AG09309 (cell line): ENCODE results near the gene KRTAP12-1.
"Not testable (repeated sequence)": the region's sequence is repeated elsewhere in the genome, so short reads cannot be mapped to it uniquely, and the experiment has no call there.

Source experiments
- DNase-seq: peaks from one replicate; pipeline ENCODE4 v3.0.0-alpha.2; 2010; ENCODE audit warnings: low read depth
- H3K4me3 ChIP-seq: 2 replicates; pipeline ENCODE4 v1.5.1; 2011; ENCODE audit warnings: mild to moderate bottlenecking, low read depth, low read length, moderate library complexity; ENCODE audit not compliant: control insufficient read depth
- CTCF ChIP-seq: IDR thresholded peaks from 2 replicates; pipeline ENCODE4 v1.5.1; 2011; ENCODE audit warnings: mild to moderate bottlenecking, low read depth, low read length, inconsistent platforms; ENCODE audit not compliant: insufficient read depth, control insufficient read depth; ENCODE audit errors: missing control alignments

KRTAP12-1 gene

GRCh38 chr21:44644878-44645277 is 37.1 kb downstream of the KRTAP12-1 start:
- no peak overlapping the region for H3K4me3 ChIP-seq
- no peak for DNase-seq

GRCh38 chr21:44643741-44644310 is 38.1 kb downstream of the KRTAP12-1 start:
- H3K4me3 ChIP-seq: no peak overlapping the region
- DNase-seq: no peak
- TF ChIP-seq CTCF: no peak

More at GRCh38 chr21:44644878-44645277, 37.1 kb downstream of the KRTAP12-1 start:
- TF ChIP-seq CTCF: no peak

- no peak for DNase-seq
- no peak for TF ChIP-seq CTCF
Observed at GRCh38 chr21:44640761-44641160, 41.2 kb downstream of the KRTAP12-1 start.

GRCh38 chr21:44639331-44639655 is 42.7 kb downstream of the KRTAP12-1 start:
- no peak overlapping the region for H3K4me3 ChIP-seq
- no peak for TF ChIP-seq CTCF
- DNase-seq: no peak

More at GRCh38 chr21:44640761-44641160, 41.2 kb downstream of the KRTAP12-1 start:
- H3K4me3 ChIP-seq: no peak overlapping the region

GRCh38 chr21:44638506-44639330 is 43.2 kb downstream of the KRTAP12-1 start:
- DNase-seq, H3K4me3 ChIP-seq: not testable (repeated sequence)

- not testable (repeated sequence) for H3K4me3 ChIP-seq, DNase-seq
Observed at GRCh38 chr21:44637851-44638348, 44.1 kb downstream of the KRTAP12-1 start.

GRCh38 chr21:44637018-44637850 is 44.7 kb downstream of the KRTAP12-1 start, which contains the start of gene KRTAP10-10:
Gene KRTAP10-10 (plus strand): TSS chr21:44637356. CDS start chr21:44637418, 62 bp downstream.
- no peak within 1 kb of the TSS for H3K4me3 ChIP-seq
- no peak for DNase-seq
- TF ChIP-seq CTCF: no peak
